ENCODE measurements around the gene IMPA2.
"Not testable (repeated sequence)": the region's sequence is repeated elsewhere in the genome, so short reads cannot be mapped to it uniquely, and the experiment has no call there.

The IMPA2 gene

DNA sequence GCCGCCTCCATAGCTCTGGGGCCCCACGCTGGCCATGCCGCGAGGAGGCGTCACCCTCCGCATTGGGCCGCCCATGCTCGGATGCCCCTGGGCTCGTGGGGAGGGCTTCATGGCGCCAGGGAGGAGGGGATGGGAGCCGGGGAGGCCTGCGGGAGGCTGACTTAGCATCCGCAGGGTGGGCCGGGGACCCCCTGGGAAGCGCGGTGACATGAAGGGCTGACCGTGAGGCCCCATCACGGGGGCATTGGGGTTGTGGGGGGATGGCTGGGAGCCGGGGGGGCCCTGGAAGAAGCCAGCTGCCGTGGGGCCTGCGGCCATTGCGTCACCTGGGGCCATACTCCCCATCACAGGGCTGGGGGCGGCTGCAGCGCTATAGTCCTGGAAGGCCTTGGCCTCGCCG, 86.4 kb downstream of the IMPA2 start:
- Histone ChIP-seq H3K4me1 (ENCODE audit: control insufficient read depth, insufficient read depth, low read length) (no peaks in the 10 kb centered on the region), H3K9me3 (ENCODE audit: control insufficient read depth, low read length) (no peaks in the 10 kb centered on the region), H3K9ac (ENCODE audit: low read length) (no peak overlapping the region), H3K4me3 (ENCODE audit: low read length) (no peak overlapping the region), H3K36me3 (ENCODE audit: control insufficient read depth, insufficient read depth, low read length) (no peaks in the 10 kb centered on the region), H3K27me3 (ENCODE audit: control insufficient read depth, insufficient read depth, low read length) (no peaks in the 10 kb centered on the region)

DNA sequence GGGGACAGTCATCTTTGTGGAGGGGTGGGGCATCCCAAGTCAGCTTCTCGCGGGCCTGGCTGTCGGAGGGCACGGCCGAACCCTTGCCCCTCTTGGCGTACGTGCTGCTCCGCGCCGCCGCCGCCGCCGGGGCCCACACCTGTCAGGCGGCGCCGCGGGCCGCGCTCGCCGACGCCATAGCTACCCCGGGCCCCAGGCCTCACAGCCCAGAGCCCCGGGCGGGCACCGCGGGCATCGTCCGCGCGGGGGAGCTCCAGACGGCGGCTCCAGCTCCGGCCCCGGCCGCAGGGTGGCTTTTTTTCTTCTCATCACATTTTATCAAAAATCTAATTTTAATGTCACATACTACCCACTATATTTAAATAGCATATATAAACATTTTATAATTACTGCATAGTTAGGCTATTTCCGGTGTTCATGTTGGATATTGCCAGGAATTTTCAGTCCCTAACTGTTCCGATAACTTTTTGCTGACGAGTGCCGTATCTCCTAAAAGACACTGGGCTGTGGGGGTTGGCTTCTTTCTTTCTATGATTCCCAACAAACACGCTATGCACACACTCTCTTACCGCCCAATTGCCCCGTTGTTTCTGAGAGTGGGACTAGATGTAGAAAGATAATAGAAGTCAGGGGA, 87.1 kb downstream of the IMPA2 start:
- not testable (repeated sequence) for H3K9ac ChIP-seq (ENCODE audit: low read length); H3K4me1 ChIP-seq (ENCODE audit: control insufficient read depth, insufficient read depth, low read length); H3K9me3 ChIP-seq (ENCODE audit: control insufficient read depth, low read length); H3K36me3 ChIP-seq (ENCODE audit: control insufficient read depth, insufficient read depth, low read length); H3K4me3 ChIP-seq (ENCODE audit: low read length); H3K27me3 ChIP-seq (ENCODE audit: control insufficient read depth, insufficient read depth, low read length)

DNA sequence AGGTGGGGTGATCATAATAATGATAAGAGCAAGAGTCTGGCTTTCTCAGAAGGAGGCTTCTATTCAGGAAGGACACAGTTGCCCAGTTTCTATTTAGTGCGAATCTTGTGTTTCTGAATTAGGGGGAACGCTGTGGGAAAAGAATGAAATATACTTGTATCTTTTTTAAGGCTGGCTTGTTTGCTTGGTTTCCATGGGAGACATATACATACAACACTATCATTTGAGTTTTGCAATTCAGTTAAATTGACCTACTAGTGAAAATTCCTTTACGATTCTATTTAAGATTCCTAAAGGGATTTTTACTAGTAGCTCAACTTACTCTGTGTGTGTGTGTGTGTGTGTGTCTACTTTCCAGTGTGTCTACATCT, 87.6 kb downstream of the IMPA2 start:
- H3K4me1 ChIP-seq (ENCODE audit: control insufficient read depth, insufficient read depth, low read length) = no peaks in the 10 kb centered on the region
- H3K36me3 ChIP-seq (ENCODE audit: control insufficient read depth, insufficient read depth, low read length) = no peaks in the 10 kb centered on the region
- no peak overlapping the region for H3K4me3 ChIP-seq (ENCODE audit: low read length)
- H3K27me3 ChIP-seq (ENCODE audit: control insufficient read depth, insufficient read depth, low read length) = no peaks in the 10 kb centered on the region
- H3K9me3 ChIP-seq (ENCODE audit: control insufficient read depth, low read length) = no peaks in the 10 kb centered on the region
- no peak overlapping the region for H3K9ac ChIP-seq (ENCODE audit: low read length)

DNA sequence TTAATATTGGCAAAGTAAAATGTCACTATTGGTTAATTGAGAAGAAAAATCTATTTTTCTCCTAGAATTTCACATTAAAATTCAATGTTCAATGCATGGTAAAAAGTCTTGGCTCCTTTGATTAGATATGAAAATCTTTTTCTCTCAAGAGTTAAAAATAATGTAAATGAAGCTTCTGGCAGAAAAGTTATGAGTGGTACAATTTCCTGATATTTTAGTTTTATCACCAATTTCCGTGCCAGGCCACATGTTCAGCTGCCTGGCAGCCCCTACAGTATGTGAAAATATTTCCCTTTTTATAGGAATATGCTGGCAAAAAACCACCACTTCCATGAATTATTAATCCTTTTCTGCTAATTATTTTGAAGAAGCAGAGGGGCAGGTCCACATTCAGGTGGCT, 89.8 kb downstream of the IMPA2 start:
- not testable (repeated sequence) for H3K36me3 ChIP-seq (ENCODE audit: control insufficient read depth, insufficient read depth, low read length); H3K9me3 ChIP-seq (ENCODE audit: control insufficient read depth, low read length); H3K27me3 ChIP-seq (ENCODE audit: control insufficient read depth, insufficient read depth, low read length); H3K4me1 ChIP-seq (ENCODE audit: control insufficient read depth, insufficient read depth, low read length); H3K4me3 ChIP-seq (ENCODE audit: low read length); H3K9ac ChIP-seq (ENCODE audit: low read length)

DNA sequence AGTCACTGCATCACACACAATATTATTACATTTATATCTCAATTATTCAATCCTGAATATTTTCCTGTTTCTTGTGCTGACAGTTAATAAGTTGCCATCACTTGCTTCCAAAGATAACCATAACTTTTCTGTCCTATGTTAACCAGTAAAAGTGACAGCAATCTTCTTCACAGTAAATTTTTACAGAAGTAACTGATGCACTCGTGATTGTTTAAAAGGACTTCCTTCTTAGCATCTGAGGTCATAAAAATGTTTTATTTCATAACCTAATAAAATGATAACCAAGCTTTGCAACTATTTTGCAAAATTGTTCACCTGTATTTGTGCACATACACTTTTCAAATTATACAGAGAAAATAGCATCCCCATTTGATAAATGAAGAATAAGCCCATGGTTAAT, 91.7 kb downstream of the IMPA2 start:
- no peak overlapping the region for H3K9ac ChIP-seq (ENCODE audit: low read length)
- H3K9me3 ChIP-seq (ENCODE audit: control insufficient read depth, low read length) = no peaks in the 10 kb centered on the region
- no peak overlapping the region for H3K4me3 ChIP-seq (ENCODE audit: low read length)
- no peaks in the 10 kb centered on the region for H3K27me3 ChIP-seq (ENCODE audit: control insufficient read depth, insufficient read depth, low read length)
- H3K36me3 ChIP-seq (ENCODE audit: control insufficient read depth, insufficient read depth, low read length) = no peaks in the 10 kb centered on the region
- H3K4me1 ChIP-seq (ENCODE audit: control insufficient read depth, insufficient read depth, low read length) = no peaks in the 10 kb centered on the region

DNA sequence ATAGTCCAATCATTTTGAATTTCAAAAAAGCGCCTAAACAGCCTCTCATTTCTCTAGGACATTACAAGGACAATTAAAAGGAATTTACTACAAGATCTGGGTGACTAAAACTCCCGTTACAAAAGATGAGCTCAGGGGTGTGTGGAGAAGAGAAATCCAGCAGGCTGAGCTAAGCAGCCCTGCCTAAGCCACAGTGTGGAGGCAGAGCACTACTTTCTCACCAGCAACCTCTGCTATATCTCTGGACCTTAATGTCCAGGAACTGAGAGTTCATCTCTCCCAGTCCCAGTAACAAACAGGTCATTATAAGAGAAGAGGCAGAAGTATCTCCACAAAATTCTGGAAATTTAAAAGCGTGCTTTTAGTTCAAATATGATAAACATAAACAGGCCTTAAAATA, 93.4 kb downstream of the IMPA2 start:
- Histone ChIP-seq H3K27me3 (ENCODE audit: control insufficient read depth, insufficient read depth, low read length) (no peaks in the 10 kb centered on the region), H3K4me1 (ENCODE audit: control insufficient read depth, insufficient read depth, low read length) (no peaks in the 10 kb centered on the region), H3K9me3 (ENCODE audit: control insufficient read depth, low read length) (no peaks in the 10 kb centered on the region), H3K36me3 (ENCODE audit: control insufficient read depth, insufficient read depth, low read length) (no peaks in the 10 kb centered on the region), H3K9ac (ENCODE audit: low read length) (no peak overlapping the region), H3K4me3 (ENCODE audit: low read length) (no peak overlapping the region)

DNA sequence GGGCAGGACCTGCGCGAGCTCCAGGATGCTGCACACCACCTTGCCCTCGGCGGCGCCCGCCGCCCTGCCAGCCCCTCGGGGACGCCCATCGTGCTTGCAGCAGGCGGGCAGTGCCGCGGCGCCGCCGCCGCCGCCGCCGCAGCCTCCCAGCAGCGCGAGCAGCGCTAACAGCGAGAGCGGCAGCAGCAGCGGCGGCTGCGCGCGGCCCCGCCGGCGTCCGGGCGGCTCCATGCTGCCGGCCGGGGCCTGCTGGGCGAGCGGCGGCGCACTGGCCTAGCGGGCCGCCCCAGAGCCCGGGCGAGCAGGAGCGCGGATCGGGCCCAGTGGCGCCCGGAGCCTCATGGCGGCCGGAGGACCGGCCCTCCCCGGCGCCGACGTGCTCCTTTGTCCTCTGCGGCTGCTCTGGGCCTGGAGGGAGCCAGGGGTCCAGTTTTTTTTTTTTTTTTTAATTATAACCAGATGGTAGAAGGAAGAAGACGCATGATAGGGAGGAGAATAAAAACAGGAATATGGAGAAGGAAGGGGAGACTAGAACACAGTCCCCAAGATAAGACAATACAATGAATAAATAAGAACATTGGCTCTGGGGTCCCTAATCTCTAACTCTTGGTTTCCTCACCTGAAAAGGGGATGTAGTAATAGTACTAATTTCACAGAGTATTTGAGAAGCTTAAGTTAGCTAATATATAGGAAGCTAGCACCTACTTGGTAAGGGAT, 95.3 kb downstream of the IMPA2 start:
- Histone ChIP-seq H3K27me3 (ENCODE audit: control insufficient read depth, insufficient read depth, low read length) (no peaks in the 10 kb centered on the region), H3K4me1 (ENCODE audit: control insufficient read depth, insufficient read depth, low read length) (no peaks in the 10 kb centered on the region), H3K9me3 (ENCODE audit: control insufficient read depth, low read length) (no peaks in the 10 kb centered on the region), H3K9ac (ENCODE audit: low read length) (peak overlapping the region; percentile 34), H3K4me3 (ENCODE audit: low read length) (no peak overlapping the region), H3K36me3 (ENCODE audit: control insufficient read depth, insufficient read depth, low read length) (no peaks in the 10 kb centered on the region)

DNA sequence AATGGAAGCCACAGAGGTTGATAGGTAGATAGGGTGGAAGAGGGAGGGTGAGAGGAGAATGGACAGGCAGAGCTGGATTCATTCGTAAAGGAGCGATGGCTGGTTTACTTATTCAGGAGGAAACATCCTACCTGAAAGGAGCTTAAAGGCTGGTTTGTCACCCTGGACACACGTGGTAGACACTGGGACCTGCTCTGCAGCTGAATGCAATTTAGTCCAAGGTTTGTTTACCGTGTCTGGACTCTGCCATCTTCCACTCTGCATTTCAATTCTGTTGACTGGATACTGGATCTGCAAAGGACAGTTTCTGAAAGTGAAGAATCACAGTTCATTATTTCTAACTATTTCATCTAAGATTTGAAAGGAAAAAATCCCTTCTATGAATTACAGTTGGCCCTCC, 96.7 kb downstream of the IMPA2 start:
- not testable (repeated sequence) for H3K9ac ChIP-seq (ENCODE audit: low read length); H3K27me3 ChIP-seq (ENCODE audit: control insufficient read depth, insufficient read depth, low read length); H3K36me3 ChIP-seq (ENCODE audit: control insufficient read depth, insufficient read depth, low read length); H3K4me3 ChIP-seq (ENCODE audit: low read length); H3K9me3 ChIP-seq (ENCODE audit: control insufficient read depth, low read length); H3K4me1 ChIP-seq (ENCODE audit: control insufficient read depth, insufficient read depth, low read length)

DNA sequence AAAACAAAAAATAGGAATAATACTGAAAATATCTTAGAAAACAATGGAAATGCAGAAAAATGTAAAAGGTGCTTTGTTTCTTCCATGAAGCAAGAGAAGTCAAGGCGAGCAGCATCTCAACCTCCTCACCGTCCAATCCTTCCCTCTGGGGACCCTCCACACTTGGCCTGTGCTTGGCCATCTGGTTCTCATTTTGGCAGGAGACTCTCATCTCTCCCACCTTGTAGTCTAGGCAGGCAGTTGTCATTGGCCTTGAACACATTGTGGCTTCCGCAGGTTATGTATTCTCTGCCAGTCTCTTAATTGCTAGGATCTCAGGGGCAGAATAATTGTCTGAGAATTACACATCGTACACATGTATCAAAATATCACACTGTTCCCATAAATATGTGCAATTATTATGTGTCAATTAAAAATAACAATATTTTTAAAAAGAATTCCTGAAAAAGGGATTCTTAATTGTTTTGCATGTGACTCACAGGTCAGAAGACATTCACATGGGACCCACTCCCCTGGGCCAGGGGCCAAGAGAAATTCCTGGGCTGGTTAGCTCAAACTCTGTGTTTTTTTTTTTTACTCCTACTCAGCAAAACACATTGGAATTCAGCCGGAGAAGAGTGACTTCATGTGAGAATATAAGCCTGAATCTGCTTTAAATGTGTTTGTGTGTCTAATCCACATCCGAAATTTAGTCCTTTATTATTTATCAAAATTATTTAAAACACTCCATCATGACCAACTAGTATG, 98.4 kb downstream of the IMPA2 start:
- H3K4me3 ChIP-seq (ENCODE audit: low read length) = no peak overlapping the region
- no peaks in the 10 kb centered on the region for H3K4me1 ChIP-seq (ENCODE audit: control insufficient read depth, insufficient read depth, low read length)

More for the DNA sequence above, 98.4 kb downstream of the IMPA2 start:
- H3K9me3 ChIP-seq (ENCODE audit: control insufficient read depth, low read length) = no peaks in the 10 kb centered on the region
- no peaks in the 10 kb centered on the region for H3K27me3 ChIP-seq (ENCODE audit: control insufficient read depth, insufficient read depth, low read length)
- H3K36me3 ChIP-seq (ENCODE audit: control insufficient read depth, insufficient read depth, low read length) = no peaks in the 10 kb centered on the region
- H3K9ac ChIP-seq (ENCODE audit: low read length) = no peak overlapping the region
